Liver (tissue), 9 donors: Measurements from ENCODE around the gene AUNIP. TPM values are rescaled to one million over a fixed set of nuclear protein-coding genes. Genes with fewer than 3 reads are reported as not detected.

ENCODE experiments used
- DNase-seq: peaks from one replicate; pipeline ENCODE4 v3.0.0-alpha.2; 2017; ENCODE audit warnings: low spot score
- H3K27ac ChIP-seq, 2 donors: one replicate each; pipeline ENCODE4 v1.7.0; 2013; ENCODE audit warnings: inconsistent platforms in 2 of 2, low read length in 2 of 2, control low read depth in 1 of 2, low read depth in 1 of 2, mild to moderate bottlenecking in 1 of 2
- H3K27me3 ChIP-seq, 4 donors: one replicate each; pipeline versions ENCODE4 v1.6.1 to v1.7.0; 2013; ENCODE audit warnings: low read length in 3 of 4, inconsistent platforms in 1 of 4, mild to moderate bottlenecking in 1 of 4, moderate library complexity in 1 of 4; ENCODE audit not compliant: control insufficient read depth in 4 of 4, insufficient read depth in 4 of 4
- H3K36me3 ChIP-seq, 4 donors: one replicate each; pipeline versions ENCODE4 v1.6.1 to v1.7.0; 2013; ENCODE audit warnings: low read length in 3 of 4, mild to moderate bottlenecking in 3 of 4, low read depth in 1 of 4, moderate library complexity in 1 of 4; ENCODE audit not compliant: control insufficient read depth in 4 of 4, insufficient read depth in 3 of 4
- H3K4me1 ChIP-seq, 4 donors: one replicate each; pipeline versions ENCODE4 v1.6.1 to v1.7.0; 2013; ENCODE audit warnings: low read length in 3 of 4, mild to moderate bottlenecking in 3 of 4, moderate library complexity in 1 of 4; ENCODE audit not compliant: control insufficient read depth in 4 of 4, insufficient read depth in 4 of 4
- H3K4me3 ChIP-seq, 3 donors: one replicate each; pipeline versions ENCODE4 v1.6.1 to v1.7.0; 2013; ENCODE audit warnings: low read length in 3 of 3, control low read depth in 1 of 3, low read depth in 1 of 3, mild to moderate bottlenecking in 1 of 3
- H3K9ac ChIP-seq, 2 donors: one replicate each; pipeline ENCODE4 v1.7.0; 2013; ENCODE audit warnings: low read length in 2 of 2, mild to moderate bottlenecking in 2 of 2, moderate library complexity in 2 of 2, control low read depth in 1 of 2, low read depth in 1 of 2
- H3K9me3 ChIP-seq, 4 donors: one replicate each; pipeline versions ENCODE4 v1.6.1 to v1.7.0; 2013; ENCODE audit warnings: low read length in 3 of 4; ENCODE audit not compliant: control insufficient read depth in 4 of 4
- EGR1 ChIP-seq, 2 donors: IDR thresholded peaks; 2 replicates each; pipeline ENCODE4 v1.6.1; 2016 to 2018; ENCODE audit warnings: antibody characterized with exemption in 2 of 2, low read depth in 2 of 2
- FOXA1 ChIP-seq: IDR thresholded peaks from 2 replicates; pipeline ENCODE4 v1.6.1; 2016; ENCODE audit warnings: antibody characterized with exemption
- FOXA2 ChIP-seq: IDR thresholded peaks from 2 replicates; pipeline ENCODE4 v1.6.1; 2016; ENCODE audit warnings: antibody characterized with exemption
- GABPA ChIP-seq, 2 donors: IDR thresholded peaks in 1 of 2; conservative IDR thresholded peaks in 1 of 2; 2 replicates each; pipeline ENCODE4 v1.6.1; 2016; ENCODE audit warnings: antibody characterized with exemption in 2 of 2, mild to moderate bottlenecking in 1 of 2, moderate library complexity in 1 of 2
- HNF4A ChIP-seq, 2 donors: conservative IDR thresholded peaks; 2 replicates each; pipeline ENCODE4 v1.6.1; 2016; ENCODE audit warnings: antibody characterized with exemption in 2 of 2, mild to moderate bottlenecking in 2 of 2
- HNF4G ChIP-seq: IDR thresholded peaks from 2 replicates; pipeline ENCODE4 v1.6.1; 2016; ENCODE audit warnings: antibody characterized with exemption
- JUND ChIP-seq, 2 donors: IDR thresholded peaks; 2 replicates each; pipeline ENCODE4 v1.6.1; 2016; ENCODE audit warnings: antibody characterized with exemption in 2 of 2
- NR2F2 ChIP-seq: IDR thresholded peaks from 2 replicates; pipeline ENCODE4 v1.6.1; 2016; ENCODE audit warnings: antibody characterized with exemption
- RAD21 ChIP-seq, 2 donors: IDR thresholded peaks; 2 replicates each; pipeline ENCODE4 v1.6.1; 2016; ENCODE audit warnings: antibody characterized with exemption in 2 of 2, mild to moderate bottlenecking in 2 of 2
- RXRA ChIP-seq, 2 donors: IDR thresholded peaks; 2 replicates each; pipeline ENCODE4 v1.6.1; 2017 to 2018; ENCODE audit warnings: antibody characterized with exemption in 2 of 2, mild to moderate bottlenecking in 1 of 2
- SP1 ChIP-seq: IDR thresholded peaks from 2 replicates; pipeline ENCODE4 v1.6.1; 2018; ENCODE audit warnings: antibody characterized with exemption, mild to moderate bottlenecking
- TAF1 ChIP-seq: conservative IDR thresholded peaks from 2 replicates; pipeline ENCODE4 v1.6.1; 2016; ENCODE audit warnings: antibody characterized with exemption, mild to moderate bottlenecking
- YY1 ChIP-seq: IDR thresholded peaks from 2 replicates; pipeline ENCODE4 v1.6.1; 2016; ENCODE audit warnings: antibody characterized with exemption, mild to moderate bottlenecking
- WGBS: extraction: QIAGEN DNeasy Blood & Tissue Kit; methylation state at CpG from one replicate; pipeline ENCODE4 v1.1.7; 2013; 5-methylcytosine and 5-hydroxymethylcytosine counted together
- polyA plus RNA-seq, 2 donors: library from polyadenylated mRNA; stranded (reverse) in 1 of 2; unstranded in 1 of 2; fragments of 200-250 nt in 1 of 2; fragments of >200 nt in 1 of 2; fragmentation: Nextera tagmentation in 1 of 2; extraction: Ambion mirVana in 1 of 2; gene quantifications; one replicate each; pipeline versions ENCODE4 v1.2.1 to v1.2.3, GENCODE V29; 2013 to 2015
- total RNA-seq, 2 donors: library from RNA; depleted of rRNA; stranded (reverse); fragments of >200 nt; gene quantifications; one replicate each; pipeline ENCODE4 v1.2.3, GENCODE V29; 2014
- TF ChIP-seq, protein P1 (sequence below): IDR thresholded peaks from 2 replicates; pipeline ENCODE4 v1.6.1; 2016; ENCODE audit warnings: antibody characterized with exemption
- TF ChIP-seq, protein P2 (sequence below): fragments of 150-350 bp; IDR thresholded peaks from 2 replicates; pipeline ENCODE4 v1.5.1; 2017; ENCODE audit warnings: improper control_type of control experiment, low read depth, low read length; ENCODE audit not compliant: missing input control
- TF ChIP-seq, protein P3 (sequence below): IDR thresholded peaks from 2 replicates; pipeline ENCODE4 v1.6.1; 2016; ENCODE audit warnings: antibody characterized with exemption
- TF ChIP-seq, protein P4 (sequence below): IDR thresholded peaks from 2 replicates; pipeline ENCODE4 v1.6.1; 2016; ENCODE audit warnings: antibody characterized with exemption
- TF ChIP-seq, protein P5 (sequence below): IDR thresholded peaks from 2 replicates; pipeline ENCODE4 v1.6.1; 2016; ENCODE audit warnings: antibody characterized with exemption, mild to moderate bottlenecking
- donor health status: healthy.
- donor health status: healthy.
- donor health status: healthy.
- donor health status: healthy.
- donor health status: healthy.

AUNIP gene
- total and polyA plus RNA-seq, 4 donors, result 0.18 to 9.0 (median 0.56) TPM; not detected in 1

DNA sequence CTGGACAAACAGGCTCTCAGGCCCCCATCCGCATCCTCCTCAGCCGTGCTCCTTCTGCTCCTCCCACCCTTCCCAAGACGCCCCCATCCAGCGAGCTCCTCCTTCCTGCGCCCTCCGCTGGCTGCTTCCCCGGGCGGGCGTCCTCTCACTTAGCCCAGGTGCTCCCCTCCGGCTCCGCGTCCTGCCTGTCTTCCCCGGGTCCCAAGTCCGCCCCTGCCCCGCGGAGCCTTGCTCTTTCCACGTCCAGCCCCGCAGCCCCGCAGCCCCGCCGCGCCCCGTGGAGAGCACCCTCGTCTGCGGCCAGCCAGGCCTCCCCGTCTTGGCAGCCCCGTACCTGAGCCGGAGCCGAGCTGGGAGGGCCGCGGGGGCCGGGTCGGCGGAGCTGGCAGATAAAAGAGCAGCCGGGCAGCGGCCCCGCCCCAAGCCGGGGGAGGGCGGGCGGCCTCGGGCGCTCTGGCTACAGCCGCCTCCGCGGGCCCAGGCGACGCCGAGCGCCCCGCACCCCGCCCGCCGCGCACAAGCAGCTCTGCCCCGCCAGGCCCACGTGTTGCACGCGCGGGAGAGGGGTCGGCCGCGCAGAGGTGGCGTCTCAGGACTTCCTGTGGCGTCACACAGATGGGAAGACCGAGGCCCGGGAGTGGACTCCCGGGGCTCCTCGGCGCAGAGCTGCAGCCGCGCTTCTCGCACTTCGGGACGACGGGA is 16.0 kb upstream of the AUNIP start, which contains the start of gene PAQR7:
TSS of gene PAQR7 (minus strand) at position 555 of the 702 bp plus-strand sequence. CDS start 11,869 bp downstream, outside the sequence.
- no peaks in the 10 kb centered on the region for H3K36me3 ChIP-seq
- H3K27ac ChIP-seq, result peak within 1 kb of the TSS; percentile 58
- peak within 1 kb of the TSS; percentile 45 to 59 (median 53) for H3K4me3 ChIP-seq
- TF ChIP-seq NR2F2, result no peak
- TF ChIP-seq, protein P1, sequence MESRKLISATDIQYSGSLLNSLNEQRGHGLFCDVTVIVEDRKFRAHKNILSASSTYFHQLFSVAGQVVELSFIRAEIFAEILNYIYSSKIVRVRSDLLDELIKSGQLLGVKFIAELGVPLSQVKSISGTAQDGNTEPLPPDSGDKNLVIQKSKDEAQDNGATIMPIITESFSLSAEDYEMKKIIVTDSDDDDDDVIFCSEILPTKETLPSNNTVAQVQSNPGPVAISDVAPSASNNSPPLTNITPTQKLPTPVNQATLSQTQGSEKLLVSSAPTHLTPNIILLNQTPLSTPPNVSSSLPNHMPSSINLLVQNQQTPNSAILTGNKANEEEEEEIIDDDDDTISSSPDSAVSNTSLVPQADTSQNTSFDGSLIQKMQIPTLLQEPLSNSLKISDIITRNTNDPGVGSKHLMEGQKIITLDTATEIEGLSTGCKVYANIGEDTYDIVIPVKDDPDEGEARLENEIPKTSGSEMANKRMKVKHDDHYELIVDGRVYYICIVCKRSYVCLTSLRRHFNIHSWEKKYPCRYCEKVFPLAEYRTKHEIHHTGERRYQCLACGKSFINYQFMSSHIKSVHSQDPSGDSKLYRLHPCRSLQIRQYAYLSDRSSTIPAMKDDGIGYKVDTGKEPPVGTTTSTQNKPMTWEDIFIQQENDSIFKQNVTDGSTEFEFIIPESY, result no peak
- no peak for TF ChIP-seq GABPA (IDR thresholded peaks at IDR 0.05 in 1 of 2, conservative IDR thresholded peaks at IDR 0.05 in 1 of 2)
- no peak for TF ChIP-seq HNF4A (conservative IDR thresholded peaks at IDR 0.05)
- no peak for TF ChIP-seq JUND (IDR thresholded peaks at IDR 0.05)
- TF ChIP-seq SP1, result no peak
- TF ChIP-seq, protein P2, sequence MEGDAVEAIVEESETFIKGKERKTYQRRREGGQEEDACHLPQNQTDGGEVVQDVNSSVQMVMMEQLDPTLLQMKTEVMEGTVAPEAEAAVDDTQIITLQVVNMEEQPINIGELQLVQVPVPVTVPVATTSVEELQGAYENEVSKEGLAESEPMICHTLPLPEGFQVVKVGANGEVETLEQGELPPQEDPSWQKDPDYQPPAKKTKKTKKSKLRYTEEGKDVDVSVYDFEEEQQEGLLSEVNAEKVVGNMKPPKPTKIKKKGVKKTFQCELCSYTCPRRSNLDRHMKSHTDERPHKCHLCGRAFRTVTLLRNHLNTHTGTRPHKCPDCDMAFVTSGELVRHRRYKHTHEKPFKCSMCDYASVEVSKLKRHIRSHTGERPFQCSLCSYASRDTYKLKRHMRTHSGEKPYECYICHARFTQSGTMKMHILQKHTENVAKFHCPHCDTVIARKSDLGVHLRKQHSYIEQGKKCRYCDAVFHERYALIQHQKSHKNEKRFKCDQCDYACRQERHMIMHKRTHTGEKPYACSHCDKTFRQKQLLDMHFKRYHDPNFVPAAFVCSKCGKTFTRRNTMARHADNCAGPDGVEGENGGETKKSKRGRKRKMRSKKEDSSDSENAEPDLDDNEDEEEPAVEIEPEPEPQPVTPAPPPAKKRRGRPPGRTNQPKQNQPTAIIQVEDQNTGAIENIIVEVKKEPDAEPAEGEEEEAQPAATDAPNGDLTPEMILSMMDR, result no peak
- no peak for TF ChIP-seq HNF4G
- TF ChIP-seq FOXA2, result no peak
- TF ChIP-seq YY1, result no peak
- peak within 1 kb of the TSS; percentile 7 to 78 for H3K9ac ChIP-seq
- H3K27me3 ChIP-seq, result no peaks in the 10 kb centered on the region
- DNase-seq, result peak; percentile 83
- under 1% methylated on average over 75 of the region's 75 CpGs for WGBS
- no peaks in the 10 kb centered on the region for H3K9me3 ChIP-seq
- H3K4me1 ChIP-seq, result peaks cover 21 to 68% (median 61%) of the 10 kb centered on the region in 4 donors

DNA sequence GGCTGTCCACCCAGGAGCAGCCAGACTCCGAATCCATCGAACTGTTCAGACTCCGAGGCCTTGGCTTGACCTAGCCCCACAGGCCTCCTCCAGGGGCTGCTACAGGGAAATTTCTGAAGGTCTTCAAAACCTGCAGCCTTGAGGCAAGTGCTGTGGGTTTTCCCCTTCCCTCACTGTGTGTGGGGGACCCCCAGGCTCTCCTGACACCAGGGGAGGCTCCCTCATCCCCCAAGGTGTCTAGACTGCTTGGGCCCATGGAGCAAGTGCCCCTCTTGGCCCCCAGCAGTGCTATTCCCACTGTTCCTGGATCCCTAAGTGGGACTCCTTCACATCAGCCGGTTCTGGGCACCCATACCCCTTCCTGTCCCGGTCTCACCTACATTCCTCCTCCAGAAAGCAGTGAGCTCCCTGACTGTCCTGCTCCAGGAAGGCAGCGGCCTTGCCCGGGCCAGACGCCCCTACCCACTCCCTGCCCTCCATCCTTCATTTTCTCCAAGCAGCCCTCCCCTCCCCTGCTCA is 15.4 kb upstream of the AUNIP start:
- TF ChIP-seq, protein P3, sequence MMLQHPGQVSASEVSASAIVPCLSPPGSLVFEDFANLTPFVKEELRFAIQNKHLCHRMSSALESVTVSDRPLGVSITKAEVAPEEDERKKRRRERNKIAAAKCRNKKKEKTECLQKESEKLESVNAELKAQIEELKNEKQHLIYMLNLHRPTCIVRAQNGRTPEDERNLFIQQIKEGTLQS, result no peak
- TF ChIP-seq RXRA (IDR thresholded peaks at IDR 0.05) (no peak), EGR1 (IDR thresholded peaks at IDR 0.05; ENCODE audit: low read depth in 2 of 2) (no peak), HNF4G (no peak)
- Histone ChIP-seq H3K27me3 (no peaks in the 10 kb centered on the region), H3K4me3 (peak overlapping the region; percentile 31 to 59 (median 53)), H3K9ac (peak overlapping the region in 1 of 2 donors; percentile 78), H3K36me3 (no peaks in the 10 kb centered on the region), H3K4me1 (peaks cover 23 to 68% (median 61%) of the 10 kb centered on the region in 4 donors), H3K9me3 (no peaks in the 10 kb centered on the region), H3K27ac (peak overlapping the region; percentile 2 to 49)
- 43% methylated on average over 8 of the region's 8 CpGs for WGBS
- no peak for DNase-seq

DNA sequence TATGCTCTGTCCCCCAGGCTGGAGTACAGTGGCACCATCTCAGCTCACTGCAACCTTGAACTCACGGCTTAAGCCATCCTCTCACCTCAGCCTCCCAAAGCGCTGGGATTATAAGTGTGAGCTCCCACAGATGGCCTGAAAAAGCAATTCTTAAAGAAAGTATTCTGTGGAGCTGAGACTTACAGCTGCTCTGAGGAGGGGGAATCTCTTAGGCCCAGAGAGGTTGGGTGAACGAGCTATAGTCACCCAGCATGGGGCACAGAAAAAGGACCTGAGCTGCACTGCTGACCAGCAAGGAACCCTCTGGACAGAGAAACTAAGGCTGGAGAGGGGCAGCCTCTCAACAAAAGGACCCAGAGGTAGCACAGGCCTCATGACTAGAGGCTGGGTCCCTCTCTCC is 15.0 kb upstream of the AUNIP start:
- WGBS, result 95% methylated on average over 3 of the region's 3 CpGs
- peaks cover 20 to 67% (median 60%) of the 10 kb centered on the region in 4 donors for H3K4me1 ChIP-seq
- TF ChIP-seq NR2F2 (no peak), GABPA (IDR thresholded peaks at IDR 0.05 in 1 of 2, conservative IDR thresholded peaks at IDR 0.05 in 1 of 2) (no peak), HNF4G (no peak), JUND (IDR thresholded peaks at IDR 0.05) (no peak), RXRA (IDR thresholded peaks at IDR 0.05) (no peak), FOXA1 (no peak), HNF4A (conservative IDR thresholded peaks at IDR 0.05) (no peak), TAF1 (no peak), FOXA2 (no peak), RAD21 (IDR thresholded peaks at IDR 0.05) (no peak)
- TF ChIP-seq, protein P4, sequence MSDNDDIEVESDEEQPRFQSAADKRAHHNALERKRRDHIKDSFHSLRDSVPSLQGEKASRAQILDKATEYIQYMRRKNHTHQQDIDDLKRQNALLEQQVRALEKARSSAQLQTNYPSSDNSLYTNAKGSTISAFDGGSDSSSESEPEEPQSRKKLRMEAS, result no peak
- TF ChIP-seq, protein P5, sequence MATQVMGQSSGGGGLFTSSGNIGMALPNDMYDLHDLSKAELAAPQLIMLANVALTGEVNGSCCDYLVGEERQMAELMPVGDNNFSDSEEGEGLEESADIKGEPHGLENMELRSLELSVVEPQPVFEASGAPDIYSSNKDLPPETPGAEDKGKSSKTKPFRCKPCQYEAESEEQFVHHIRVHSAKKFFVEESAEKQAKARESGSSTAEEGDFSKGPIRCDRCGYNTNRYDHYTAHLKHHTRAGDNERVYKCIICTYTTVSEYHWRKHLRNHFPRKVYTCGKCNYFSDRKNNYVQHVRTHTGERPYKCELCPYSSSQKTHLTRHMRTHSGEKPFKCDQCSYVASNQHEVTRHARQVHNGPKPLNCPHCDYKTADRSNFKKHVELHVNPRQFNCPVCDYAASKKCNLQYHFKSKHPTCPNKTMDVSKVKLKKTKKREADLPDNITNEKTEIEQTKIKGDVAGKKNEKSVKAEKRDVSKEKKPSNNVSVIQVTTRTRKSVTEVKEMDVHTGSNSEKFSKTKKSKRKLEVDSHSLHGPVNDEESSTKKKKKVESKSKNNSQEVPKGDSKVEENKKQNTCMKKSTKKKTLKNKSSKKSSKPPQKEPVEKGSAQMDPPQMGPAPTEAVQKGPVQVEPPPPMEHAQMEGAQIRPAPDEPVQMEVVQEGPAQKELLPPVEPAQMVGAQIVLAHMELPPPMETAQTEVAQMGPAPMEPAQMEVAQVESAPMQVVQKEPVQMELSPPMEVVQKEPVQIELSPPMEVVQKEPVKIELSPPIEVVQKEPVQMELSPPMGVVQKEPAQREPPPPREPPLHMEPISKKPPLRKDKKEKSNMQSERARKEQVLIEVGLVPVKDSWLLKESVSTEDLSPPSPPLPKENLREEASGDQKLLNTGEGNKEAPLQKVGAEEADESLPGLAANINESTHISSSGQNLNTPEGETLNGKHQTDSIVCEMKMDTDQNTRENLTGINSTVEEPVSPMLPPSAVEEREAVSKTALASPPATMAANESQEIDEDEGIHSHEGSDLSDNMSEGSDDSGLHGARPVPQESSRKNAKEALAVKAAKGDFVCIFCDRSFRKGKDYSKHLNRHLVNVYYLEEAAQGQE, result no peak

More for the DNA sequence above, 15.0 kb upstream of the AUNIP start:
- no peak overlapping the region for H3K27ac ChIP-seq
- no peaks in the 10 kb centered on the region for H3K27me3 ChIP-seq
- DNase-seq, result no peak
- H3K9me3 ChIP-seq, result no peaks in the 10 kb centered on the region
- H3K36me3 ChIP-seq, result no peaks in the 10 kb centered on the region
- H3K9ac ChIP-seq, result no peak overlapping the region
- H3K4me3 ChIP-seq, result no peak overlapping the region
